Measurements from ENCODE around the gene TRIP10.

The TRIP10 gene

GRCh38 chr19:6728346-6728745 lies 11.1 kb upstream of the TRIP10 start:
- no peak for DNase-seq (ENCODE audit: low read depth in 2 of 2)

GRCh38 chr19:6729573-6730152 lies 9.8 kb upstream of the TRIP10 start:
- no peak for DNase-seq (ENCODE audit: low read depth in 2 of 2)

- DNase-seq (ENCODE audit: low read depth in 2 of 2): no peak
Measured at GRCh38 chr19:6730153-6730804, 9.2 kb upstream of the TRIP10 start.

- no peak for DNase-seq (ENCODE audit: low read depth in 2 of 2)
Measured at GRCh38 chr19:6730941-6731670, 8.4 kb upstream of the TRIP10 start.

GRCh38 chr19:6731822-6732221 lies 7.7 kb upstream of the TRIP10 start:
- DNase-seq (ENCODE audit: low read depth in 2 of 2): no peak

- no peak for DNase-seq (ENCODE audit: low read depth in 2 of 2)
Measured at GRCh38 chr19:6732803-6733337, 6.6 kb upstream of the TRIP10 start.

GRCh38 chr19:6733338-6734095 lies 6.0 kb upstream of the TRIP10 start:
- DNase-seq (ENCODE audit: low read depth in 2 of 2): no peak

GRCh38 chr19:6734096-6734696 lies 5.3 kb upstream of the TRIP10 start:
- DNase-seq (ENCODE audit: low read depth in 2 of 2): no peak

GRCh38 chr19:6735181-6735911 lies 4.1 kb upstream of the TRIP10 start:
- DNase-seq (ENCODE audit: low read depth in 2 of 2): no peak

GRCh38 chr19:6736169-6736916 lies 3.1 kb upstream of the TRIP10 start:
- peak; percentile 47 to 62 for DNase-seq (ENCODE audit: low read depth in 2 of 2)

GRCh38 chr19:6736917-6737283 lies 2.6 kb upstream of the TRIP10 start:
- DNase-seq (ENCODE audit: low read depth in 2 of 2): no peak

GRCh38 chr19:6737284-6737872 lies 2.1 kb upstream of the TRIP10 start, which contains the start of gene GPR108:
TSS of gene GPR108 (minus strand) at chr19:6737580. CDS start at chr19:6737576, 4 bp downstream.
- DNase-seq (ENCODE audit: low read depth in 2 of 2): peak; percentile 100

GRCh38 chr19:6737873-6738786 lies 1.4 kb upstream of the TRIP10 start:
- DNase-seq (ENCODE audit: low read depth in 2 of 2): peak; percentile 59 to 67

GRCh38 chr19:6738787-6739389 lies 592 bp upstream of the TRIP10 start:
- DNase-seq (ENCODE audit: low read depth in 2 of 2): no peak

GRCh38 chr19:6739883-6740588 lies 556 bp downstream of the TRIP10 start:
- no peak for DNase-seq (ENCODE audit: low read depth in 2 of 2)

GRCh38 chr19:6740589-6741343 lies 1.3 kb downstream of the TRIP10 start:
- DNase-seq (ENCODE audit: low read depth in 2 of 2): no peak

GRCh38 chr19:6743066-6743465 lies 3.6 kb downstream of the TRIP10 start:
- no peak for DNase-seq (ENCODE audit: low read depth in 2 of 2)
